ENCODE data around the gene MTMR10. TPM values are rescaled to one million over a fixed set of nuclear protein-coding genes. Genes with fewer than 3 reads are reported as not detected.

MTMR10 gene
- total and polyA plus RNA-seq, 2 experiments from 2014 or later: 4.3 to 11.3 TPM

- Mint-ChIP-seq H3K36me3 (ENCODE audit: low read depth) (no peaks in the 10 kb centered on the region), H3K9me3 (no peaks in the 10 kb centered on the region; the same call in 2 of the 3 replicates), H3K27ac (no peak overlapping the region), H3K4me3 (no peak overlapping the region), H3K4me1 (peaks cover 23% of the 10 kb centered on the region), H3K27me3 (ENCODE audit: insufficient read depth, low read depth, poor library complexity) (no peaks in the 10 kb centered on the region)
- no peak overlapping the region for H3K4me2 ChIP-seq
- no peak overlapping the region for H3K4me3 ChIP-seq
- no peaks in the 10 kb centered on the region for H3K27me3 ChIP-seq (ENCODE audit: insufficient read depth)
- TF ChIP-seq EZH2 (IDR thresholded peaks at IDR 0.05; ENCODE audit: low read depth, unreplicated experiment): no peak
- no peak for TF ChIP-seq ZNF331 (CRISPR knock-in tag; IDR thresholded peaks at IDR 0.05; ENCODE audit: low read depth)
- TF ChIP-seq, protein P1, sequence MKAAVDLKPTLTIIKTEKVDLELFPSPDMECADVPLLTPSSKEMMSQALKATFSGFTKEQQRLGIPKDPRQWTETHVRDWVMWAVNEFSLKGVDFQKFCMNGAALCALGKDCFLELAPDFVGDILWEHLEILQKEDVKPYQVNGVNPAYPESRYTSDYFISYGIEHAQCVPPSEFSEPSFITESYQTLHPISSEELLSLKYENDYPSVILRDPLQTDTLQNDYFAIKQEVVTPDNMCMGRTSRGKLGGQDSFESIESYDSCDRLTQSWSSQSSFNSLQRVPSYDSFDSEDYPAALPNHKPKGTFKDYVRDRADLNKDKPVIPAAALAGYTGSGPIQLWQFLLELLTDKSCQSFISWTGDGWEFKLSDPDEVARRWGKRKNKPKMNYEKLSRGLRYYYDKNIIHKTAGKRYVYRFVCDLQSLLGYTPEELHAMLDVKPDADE (IDR thresholded peaks at IDR 0.05): no peak
- TF ChIP-seq, protein P2, sequence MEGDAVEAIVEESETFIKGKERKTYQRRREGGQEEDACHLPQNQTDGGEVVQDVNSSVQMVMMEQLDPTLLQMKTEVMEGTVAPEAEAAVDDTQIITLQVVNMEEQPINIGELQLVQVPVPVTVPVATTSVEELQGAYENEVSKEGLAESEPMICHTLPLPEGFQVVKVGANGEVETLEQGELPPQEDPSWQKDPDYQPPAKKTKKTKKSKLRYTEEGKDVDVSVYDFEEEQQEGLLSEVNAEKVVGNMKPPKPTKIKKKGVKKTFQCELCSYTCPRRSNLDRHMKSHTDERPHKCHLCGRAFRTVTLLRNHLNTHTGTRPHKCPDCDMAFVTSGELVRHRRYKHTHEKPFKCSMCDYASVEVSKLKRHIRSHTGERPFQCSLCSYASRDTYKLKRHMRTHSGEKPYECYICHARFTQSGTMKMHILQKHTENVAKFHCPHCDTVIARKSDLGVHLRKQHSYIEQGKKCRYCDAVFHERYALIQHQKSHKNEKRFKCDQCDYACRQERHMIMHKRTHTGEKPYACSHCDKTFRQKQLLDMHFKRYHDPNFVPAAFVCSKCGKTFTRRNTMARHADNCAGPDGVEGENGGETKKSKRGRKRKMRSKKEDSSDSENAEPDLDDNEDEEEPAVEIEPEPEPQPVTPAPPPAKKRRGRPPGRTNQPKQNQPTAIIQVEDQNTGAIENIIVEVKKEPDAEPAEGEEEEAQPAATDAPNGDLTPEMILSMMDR (conservative IDR thresholded peaks at IDR 0.05; ENCODE audit: low read depth in 2 of 2): no peak
- TF ChIP-seq, protein P3, sequence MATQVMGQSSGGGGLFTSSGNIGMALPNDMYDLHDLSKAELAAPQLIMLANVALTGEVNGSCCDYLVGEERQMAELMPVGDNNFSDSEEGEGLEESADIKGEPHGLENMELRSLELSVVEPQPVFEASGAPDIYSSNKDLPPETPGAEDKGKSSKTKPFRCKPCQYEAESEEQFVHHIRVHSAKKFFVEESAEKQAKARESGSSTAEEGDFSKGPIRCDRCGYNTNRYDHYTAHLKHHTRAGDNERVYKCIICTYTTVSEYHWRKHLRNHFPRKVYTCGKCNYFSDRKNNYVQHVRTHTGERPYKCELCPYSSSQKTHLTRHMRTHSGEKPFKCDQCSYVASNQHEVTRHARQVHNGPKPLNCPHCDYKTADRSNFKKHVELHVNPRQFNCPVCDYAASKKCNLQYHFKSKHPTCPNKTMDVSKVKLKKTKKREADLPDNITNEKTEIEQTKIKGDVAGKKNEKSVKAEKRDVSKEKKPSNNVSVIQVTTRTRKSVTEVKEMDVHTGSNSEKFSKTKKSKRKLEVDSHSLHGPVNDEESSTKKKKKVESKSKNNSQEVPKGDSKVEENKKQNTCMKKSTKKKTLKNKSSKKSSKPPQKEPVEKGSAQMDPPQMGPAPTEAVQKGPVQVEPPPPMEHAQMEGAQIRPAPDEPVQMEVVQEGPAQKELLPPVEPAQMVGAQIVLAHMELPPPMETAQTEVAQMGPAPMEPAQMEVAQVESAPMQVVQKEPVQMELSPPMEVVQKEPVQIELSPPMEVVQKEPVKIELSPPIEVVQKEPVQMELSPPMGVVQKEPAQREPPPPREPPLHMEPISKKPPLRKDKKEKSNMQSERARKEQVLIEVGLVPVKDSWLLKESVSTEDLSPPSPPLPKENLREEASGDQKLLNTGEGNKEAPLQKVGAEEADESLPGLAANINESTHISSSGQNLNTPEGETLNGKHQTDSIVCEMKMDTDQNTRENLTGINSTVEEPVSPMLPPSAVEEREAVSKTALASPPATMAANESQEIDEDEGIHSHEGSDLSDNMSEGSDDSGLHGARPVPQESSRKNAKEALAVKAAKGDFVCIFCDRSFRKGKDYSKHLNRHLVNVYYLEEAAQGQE (IDR thresholded peaks at IDR 0.05; ENCODE audit: unreplicated experiment): no peak
- no peak for TF ChIP-seq JUNB (IDR thresholded peaks at IDR 0.05; ENCODE audit: unreplicated experiment)
- TF ChIP-seq STAT1 (IDR thresholded peaks at IDR 0.05; ENCODE audit: unreplicated experiment): no peak
- TF ChIP-seq, protein P4, sequence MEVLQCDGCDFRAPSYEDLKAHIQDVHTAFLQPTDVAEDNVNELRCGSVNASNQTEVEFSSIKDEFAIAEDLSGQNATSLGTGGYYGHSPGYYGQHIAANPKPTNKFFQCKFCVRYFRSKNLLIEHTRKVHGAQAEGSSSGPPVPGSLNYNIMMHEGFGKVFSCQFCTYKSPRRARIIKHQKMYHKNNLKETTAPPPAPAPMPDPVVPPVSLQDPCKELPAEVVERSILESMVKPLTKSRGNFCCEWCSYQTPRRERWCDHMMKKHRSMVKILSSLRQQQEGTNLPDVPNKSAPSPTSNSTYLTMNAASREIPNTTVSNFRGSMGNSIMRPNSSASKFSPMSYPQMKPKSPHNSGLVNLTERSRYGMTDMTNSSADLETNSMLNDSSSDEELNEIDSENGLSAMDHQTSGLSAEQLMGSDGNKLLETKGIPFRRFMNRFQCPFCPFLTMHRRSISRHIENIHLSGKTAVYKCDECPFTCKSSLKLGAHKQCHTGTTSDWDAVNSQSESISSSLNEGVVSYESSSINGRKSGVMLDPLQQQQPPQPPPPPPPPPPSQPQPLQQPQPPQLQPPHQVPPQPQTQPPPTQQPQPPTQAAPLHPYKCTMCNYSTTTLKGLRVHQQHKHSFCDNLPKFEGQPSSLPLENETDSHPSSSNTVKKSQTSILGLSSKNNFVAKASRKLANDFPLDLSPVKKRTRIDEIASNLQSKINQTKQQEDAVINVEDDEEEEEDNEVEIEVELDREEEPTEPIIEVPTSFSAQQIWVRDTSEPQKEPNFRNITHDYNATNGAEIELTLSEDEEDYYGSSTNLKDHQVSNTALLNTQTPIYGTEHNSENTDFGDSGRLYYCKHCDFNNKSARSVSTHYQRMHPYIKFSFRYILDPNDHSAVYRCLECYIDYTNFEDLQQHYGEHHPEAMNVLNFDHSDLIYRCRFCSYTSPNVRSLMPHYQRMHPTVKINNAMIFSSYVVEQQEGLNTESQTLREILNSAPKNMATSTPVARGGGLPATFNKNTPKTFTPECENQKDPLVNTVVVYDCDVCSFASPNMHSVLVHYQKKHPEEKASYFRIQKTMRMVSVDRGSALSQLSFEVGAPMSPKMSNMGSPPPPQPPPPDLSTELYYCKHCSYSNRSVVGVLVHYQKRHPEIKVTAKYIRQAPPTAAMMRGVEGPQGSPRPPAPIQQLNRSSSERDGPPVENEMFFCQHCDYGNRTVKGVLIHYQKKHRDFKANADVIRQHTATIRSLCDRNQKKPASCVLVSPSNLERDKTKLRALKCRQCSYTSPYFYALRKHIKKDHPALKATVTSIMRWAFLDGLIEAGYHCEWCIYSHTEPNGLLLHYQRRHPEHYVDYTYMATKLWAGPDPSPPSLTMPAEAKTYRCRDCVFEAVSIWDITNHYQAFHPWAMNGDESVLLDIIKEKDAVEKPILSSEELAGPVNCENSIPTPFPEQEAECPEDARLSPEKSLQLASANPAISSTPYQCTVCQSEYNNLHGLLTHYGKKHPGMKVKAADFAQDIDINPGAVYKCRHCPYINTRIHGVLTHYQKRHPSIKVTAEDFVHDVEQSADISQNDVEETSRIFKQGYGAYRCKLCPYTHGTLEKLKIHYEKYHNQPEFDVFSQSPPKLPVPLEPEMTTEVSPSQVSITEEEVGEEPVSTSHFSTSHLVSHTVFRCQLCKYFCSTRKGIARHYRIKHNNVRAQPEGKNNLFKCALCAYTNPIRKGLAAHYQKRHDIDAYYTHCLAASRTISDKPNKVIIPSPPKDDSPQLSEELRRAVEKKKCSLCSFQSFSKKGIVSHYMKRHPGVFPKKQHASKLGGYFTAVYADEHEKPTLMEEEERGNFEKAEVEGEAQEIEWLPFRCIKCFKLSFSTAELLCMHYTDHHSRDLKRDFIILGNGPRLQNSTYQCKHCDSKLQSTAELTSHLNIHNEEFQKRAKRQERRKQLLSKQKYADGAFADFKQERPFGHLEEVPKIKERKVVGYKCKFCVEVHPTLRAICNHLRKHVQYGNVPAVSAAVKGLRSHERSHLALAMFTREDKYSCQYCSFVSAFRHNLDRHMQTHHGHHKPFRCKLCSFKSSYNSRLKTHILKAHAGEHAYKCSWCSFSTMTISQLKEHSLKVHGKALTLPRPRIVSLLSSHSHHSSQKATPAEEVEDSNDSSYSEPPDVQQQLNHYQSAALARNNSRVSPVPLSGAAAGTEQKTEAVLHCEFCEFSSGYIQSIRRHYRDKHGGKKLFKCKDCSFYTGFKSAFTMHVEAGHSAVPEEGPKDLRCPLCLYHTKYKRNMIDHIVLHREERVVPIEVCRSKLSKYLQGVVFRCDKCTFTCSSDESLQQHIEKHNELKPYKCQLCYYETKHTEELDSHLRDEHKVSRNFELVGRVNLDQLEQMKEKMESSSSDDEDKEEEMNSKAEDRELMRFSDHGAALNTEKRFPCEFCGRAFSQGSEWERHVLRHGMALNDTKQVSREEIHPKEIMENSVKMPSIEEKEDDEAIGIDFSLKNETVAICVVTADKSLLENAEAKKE (CRISPR knock-in tag; IDR thresholded peaks at IDR 0.05): no peak
- TF ChIP-seq ZNF114 (CRISPR knock-in tag; IDR thresholded peaks at IDR 0.05): no peak
- no peak for TF ChIP-seq EZH2phosphoT487 (IDR thresholded peaks at IDR 0.05; ENCODE audit: unreplicated experiment)
- no peak for TF ChIP-seq CREB1 (CRISPR knock-in tag; IDR thresholded peaks at IDR 0.05; ENCODE audit: low read depth)
- TF ChIP-seq POLR2AphosphoS5 (IDR thresholded peaks at IDR 0.05; ENCODE audit: low read depth): no peak
- no peak for TF ChIP-seq NANOG (IDR thresholded peaks at IDR 0.05; ENCODE audit: borderline replicate concordance)
- no peak for DNase-seq (ENCODE audit: low spot score)
- H3K4me1 ChIP-seq (ENCODE audit: insufficient read depth): peaks cover 10% of the 10 kb centered on the region; the same call in 1 of the 2 replicates
- H4K20me1 ChIP-seq (replicated peaks; ENCODE audit: insufficient read depth): no peaks in the 10 kb centered on the region
- no peak overlapping the region for H3K27ac ChIP-seq (ENCODE audit: low read depth)
- no peaks in the 10 kb centered on the region for H3K36me3 ChIP-seq (ENCODE audit: insufficient read depth)
- H2AFZ ChIP-seq: no peak overlapping the region
- ATAC-seq: no peak
- no peaks in the 10 kb centered on the region for H3K9me2 ChIP-seq (ENCODE audit: insufficient read depth)
- H3F3A ChIP-seq (replicated peaks; ENCODE audit: low read depth): no peaks in the 10 kb centered on the region
- no peaks in the 10 kb centered on the region for H3K79me2 ChIP-seq (replicated peaks; ENCODE audit: insufficient read depth)
Measured at GRCh38 chr15:31010036-31010435, 18.6 kb upstream of the MTMR10 start.
